ENCODE data around the gene ANKRD49. TPM values are rescaled to one million over a fixed set of nuclear protein-coding genes. Genes with fewer than 3 reads are reported as not detected.

The ANKRD49 gene
- total RNA-seq, 1 donor from 2014 or later = 16.6 TPM

- Histone ChIP-seq H3K27ac (no peak overlapping the region), H3K4me3 (no peak overlapping the region), H3K36me3 (no peaks in the 10 kb centered on the region), H3K4me1 (peaks cover 4% of the 10 kb centered on the region), H3K9me3 (no peaks in the 10 kb centered on the region), H3K27me3 (peaks cover 3% of the 10 kb centered on the region)
- intact Hi-C loops (cut with DNase I) = no loop called here
- DNase-seq (no peak), ATAC-seq (no peak)
- no peak for TF ChIP-seq CTCF (IDR thresholded peaks at IDR 0.05)
These were observed 42.6 kb downstream of the ANKRD49 start for GRCh38 chr11:94536386-94536785.

DNA sequence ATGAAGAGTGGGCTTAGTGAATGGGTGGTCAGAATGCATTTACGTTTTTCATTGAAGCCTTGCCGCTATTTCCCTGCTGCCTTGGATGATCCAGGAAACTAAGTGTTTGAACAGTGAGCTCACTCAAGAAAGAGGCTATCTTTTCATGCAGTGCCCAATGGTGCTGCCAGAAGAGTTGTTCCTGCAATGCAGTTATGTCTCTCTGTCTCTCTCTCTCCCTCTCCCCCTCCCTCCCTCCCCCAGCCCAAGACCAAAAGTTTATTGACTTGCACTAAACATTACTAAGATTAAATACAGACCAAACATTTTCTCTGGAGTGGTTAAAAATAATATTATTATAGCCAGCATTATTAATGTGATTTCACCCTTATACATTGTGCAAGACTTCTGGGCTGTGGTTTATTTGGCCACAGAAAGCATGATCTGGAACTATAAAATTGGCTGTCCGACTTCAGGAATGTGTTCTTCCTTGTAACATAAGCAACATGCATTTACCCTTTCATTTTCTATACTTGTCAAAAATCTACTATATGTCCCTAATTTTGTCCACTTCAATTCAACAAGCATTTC lies 43.3 kb downstream of the ANKRD49 start:
- Histone ChIP-seq H3K27me3 (peaks cover 3% of the 10 kb centered on the region), H3K4me1 (peaks cover 4% of the 10 kb centered on the region), H3K9me3 (no peaks in the 10 kb centered on the region), H3K27ac (no peak overlapping the region), H3K4me3 (no peak overlapping the region), H3K36me3 (no peaks in the 10 kb centered on the region)
- DNase-seq (no peak), ATAC-seq (peak; percentile 44)
- TF ChIP-seq CTCF (IDR thresholded peaks at IDR 0.05) = no peak
- intact Hi-C loops (cut with DNase I) = no loop called here

DNA sequence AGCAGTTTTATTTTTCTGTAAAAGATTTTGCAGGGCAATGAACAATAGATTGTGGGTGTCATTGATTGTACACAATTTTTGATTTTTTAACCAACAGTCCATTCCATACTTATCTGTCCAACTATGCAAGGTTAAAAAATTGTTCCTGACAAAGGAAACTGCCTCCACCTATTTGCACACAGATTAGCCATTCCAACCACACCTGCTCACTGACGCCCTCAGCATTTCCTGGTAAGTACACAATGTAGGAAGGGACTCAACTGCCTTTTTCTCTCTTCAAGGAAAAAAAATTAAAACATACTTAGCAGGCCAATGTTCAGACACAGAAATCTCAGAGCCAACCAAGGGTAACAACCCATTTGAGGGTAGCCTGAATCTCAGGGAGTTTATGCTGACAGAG lies 45.6 kb downstream of the ANKRD49 start:
- intact Hi-C loops (cut with DNase I) = no loop called here
- Histone ChIP-seq H3K27ac (no peak overlapping the region), H3K36me3 (no peaks in the 10 kb centered on the region), H3K4me1 (peaks cover 5% of the 10 kb centered on the region), H3K4me3 (no peak overlapping the region), H3K9me3 (no peaks in the 10 kb centered on the region), H3K27me3 (no peaks in the 10 kb centered on the region)
- DNase-seq (no peak), ATAC-seq (no peak)
- no peak for TF ChIP-seq CTCF (IDR thresholded peaks at IDR 0.05)

- Histone ChIP-seq H3K27ac (peak within 1 kb of the TSS; percentile 99), H3K4me1 (peaks cover 32% of the 10 kb centered on the region), H3K4me3 (peak within 1 kb of the TSS; percentile 75), H3K27me3 (no peaks in the 10 kb centered on the region), H3K9me3 (no peaks in the 10 kb centered on the region), H3K36me3 (no peaks in the 10 kb centered on the region)
- no peak for TF ChIP-seq CTCF (IDR thresholded peaks at IDR 0.05)
- intact Hi-C loops (cut with DNase I) = no loop called here
- peak; percentile 96 for DNase-seq
- ATAC-seq = peak; percentile 95
These were observed 50.2 kb downstream of the ANKRD49 start, which contains the start of gene FUT4 for GRCh38 chr11:94543695-94544645. TSS of gene FUT4 (plus strand) at chr11:94543921. CDS start at chr11:94544134, 213 bp downstream.

- Histone ChIP-seq H3K36me3 (no peaks in the 10 kb centered on the region), H3K4me3 (peak overlapping the region; percentile 75), H3K27me3 (no peaks in the 10 kb centered on the region), H3K9me3 (no peaks in the 10 kb centered on the region), H3K4me1 (peaks cover 37% of the 10 kb centered on the region), H3K27ac (peak overlapping the region; percentile 99)
- TF ChIP-seq CTCF (IDR thresholded peaks at IDR 0.05) = no peak
- intact Hi-C loops (cut with DNase I) = no loop called here
- ATAC-seq = peak; percentile 2
- peak; percentile 70 for DNase-seq
These were observed 51.0 kb downstream of the ANKRD49 start for GRCh38 chr11:94544646-94545263.
